Measurements from ENCODE around the gene MAIP1. TPM values are rescaled to one million over a fixed set of nuclear protein-coding genes. Genes with fewer than 3 reads are reported as not detected.

The MAIP1 gene
- 14.0 and 21.3 TPM in 2 replicates for total RNA-seq

GRCh38 chr2:199955339-199956061 is at the start of gene MAIP1, which contains the start of gene TYW5:
MAIP1 (plus strand) TSS chr2:199955582; CDS start chr2:199955799, 217 bp downstream.
TYW5 (minus strand) TSS chr2:199955491; CDS start chr2:199955470, 21 bp downstream.

GRCh38 chr2:199911052-199911876 is 44.1 kb upstream of the MAIP1 start, which contains the start of gene C2orf69:
C2orf69 (plus strand) TSS chr2:199911293; CDS start chr2:199911439, 146 bp downstream.

Other genes starting within 250 kb of the MAIP1 start
- 1.1 and 1.2 TPM in 2 replicates for gene FTCDNL1, start 104.4 kb upstream of the MAIP1 start, total RNA-seq
- gene C2orf69, start 44.3 kb upstream of the MAIP1 start, total RNA-seq, result 5.0 and 8.7 TPM in 2 replicates
- 4.8 and 6.3 TPM in 2 replicates for gene TYW5, start 91 bp upstream of the MAIP1 start, total RNA-seq

All from bronchial smooth muscle cell (primary cell).